Stimulated activated CD8-positive, alpha-beta memory T cell treated with anti-CD3 and anti-CD28 coated beads, Interleukin-12 subunit alpha, Interleukin-12 subunit beta, amount 100 ng/mL, for 4 hours (primary cell): ENCODE measurements around the gene KDM4D.
"Not testable (repeated sequence)": the region's sequence is repeated elsewhere in the genome, so short reads cannot be mapped to it uniquely, and the experiment has no call there.

Experiments
- DNase-seq: peaks from one replicate; pipeline ENCODE4 v3.0.0-alpha.2; 2020; ENCODE audit warnings: low read depth

The KDM4D gene

GRCh38 chr11:94958121-94958696, 15.3 kb upstream of the KDM4D start:
- DNase-seq, result no peak

GRCh38 chr11:94959179-94959578, 14.3 kb upstream of the KDM4D start:
- no peak for DNase-seq

- DNase-seq, result no peak
Measured at GRCh38 chr11:94960488-94960887, 13.0 kb upstream of the KDM4D start.

GRCh38 chr11:94961255-94961654, 12.3 kb upstream of the KDM4D start:
- no peak for DNase-seq

GRCh38 chr11:94964934-94965333, 8.6 kb upstream of the KDM4D start:
- no peak for DNase-seq

- no peak for DNase-seq
Measured at GRCh38 chr11:94968334-94968958, 5.1 kb upstream of the KDM4D start.

- no peak for DNase-seq
Measured at GRCh38 chr11:94972700-94973098, 810 bp upstream of the KDM4D start.

GRCh38 chr11:94974178-94974577, 669 bp downstream of the KDM4D start:
- DNase-seq, result no peak

GRCh38 chr11:94975599-94975998, 2.1 kb downstream of the KDM4D start:
- DNase-seq, result no peak

- DNase-seq, result no peak
Measured at GRCh38 chr11:94987378-94987777, 13.9 kb downstream of the KDM4D start.

GRCh38 chr11:94988748-94989147, 15.2 kb downstream of the KDM4D start:
- no peak for DNase-seq

GRCh38 chr11:94993400-94993943, 20.0 kb downstream of the KDM4D start:
- no peak for DNase-seq

- no peak for DNase-seq
Measured at GRCh38 chr11:94997437-94997836, 23.9 kb downstream of the KDM4D start.

- no peak for DNase-seq
Measured at GRCh38 chr11:94998285-94998684, 24.8 kb downstream of the KDM4D start.

- DNase-seq, result no peak
Measured at GRCh38 chr11:95003716-95004115, 30.2 kb downstream of the KDM4D start.

- DNase-seq, result no peak
Measured at GRCh38 chr11:95005642-95006041, 32.1 kb downstream of the KDM4D start.

- DNase-seq, result no peak
Measured at GRCh38 chr11:95011376-95011775, 37.9 kb downstream of the KDM4D start.

GRCh38 chr11:95014184-95014821, 40.8 kb downstream of the KDM4D start:
- no peak for DNase-seq

- no peak for DNase-seq
Measured at GRCh38 chr11:95016139-95016538, 42.6 kb downstream of the KDM4D start.

GRCh38 chr11:95021468-95021867, 48.0 kb downstream of the KDM4D start:
- not testable (repeated sequence) for DNase-seq

GRCh38 chr11:95024958-95025357, 51.4 kb downstream of the KDM4D start, which contains the start of gene KDM4E:
Gene KDM4E (plus strand): TSS chr11:95025258. CDS start chr11:95025558, 300 bp downstream.
- DNase-seq, result no peak

- DNase-seq, result not testable (repeated sequence)
Measured at GRCh38 chr11:95025594-95025993, 52.1 kb downstream of the KDM4D start.

- no peak for DNase-seq
Measured at GRCh38 chr11:95028357-95028756, 54.8 kb downstream of the KDM4D start.
